Activated CD4-positive, alpha-beta memory T cell treated with anti-CD3 and anti-CD28 coated beads for 36 hours (primary cell): ENCODE results near the gene PRODH. TPM values are rescaled to one million over a fixed set of nuclear protein-coding genes. Genes with fewer than 3 reads are reported as not detected.
A peak's percentile ranks its signal among the peaks of the same experiment; 100 is the strongest.

ENCODE experiments used
- CTCF ChIA-PET: fragments of 350-600 bp; sonication (Branson Sonifier 250); formaldehyde crosslinking; loops from one replicate; lab custom pipeline; 2021; ENCODE audit warnings: antibody characterized with exemption, inconsistent platforms; lab: Charles Lee
- POLR2A ChIA-PET: fragments of 350-600 bp; sonication (Branson Sonifier 250); formaldehyde crosslinking; loops from one replicate; lab custom pipeline; 2021; ENCODE audit warnings: antibody characterized with exemption; lab: Charles Lee
- DNase-seq: peaks from one replicate; pipeline ENCODE4 v3.0.0-alpha.2; 2020
- H3K27ac Mint-ChIP-seq: one replicate; pipeline ENCODE4 v1.8.0; 2021; ENCODE audit warnings: mixed read lengths
- H3K27me3 Mint-ChIP-seq: one replicate; pipeline ENCODE4 v1.8.0; 2021; ENCODE audit warnings: mixed read lengths
- H3K36me3 Mint-ChIP-seq: one replicate; pipeline ENCODE4 v1.8.0; 2021; ENCODE audit warnings: mixed read lengths
- H3K4me1 Mint-ChIP-seq: one replicate; pipeline ENCODE4 v1.8.0; 2021; ENCODE audit warnings: low read depth, mixed read lengths
- H3K4me3 Mint-ChIP-seq: one replicate; pipeline ENCODE4 v1.8.0; 2021; ENCODE audit warnings: mild to moderate bottlenecking, mixed read lengths
- H3K9me3 Mint-ChIP-seq: one replicate; pipeline ENCODE4 v1.8.0; 2021; ENCODE audit warnings: mixed read lengths
- intact Hi-C: fragments of 100-400 bp; cut with micrococcal nuclease; formaldehyde crosslinking; loops from one replicate; pipeline ENCODE4 v1.15.1; 2023
- total RNA-seq, 2 experiments: library from RNA; stranded (reverse); gene quantifications; one replicate each; pipeline ENCODE4 v1.2.3, GENCODE V29; 2021

The PRODH gene, protein sequence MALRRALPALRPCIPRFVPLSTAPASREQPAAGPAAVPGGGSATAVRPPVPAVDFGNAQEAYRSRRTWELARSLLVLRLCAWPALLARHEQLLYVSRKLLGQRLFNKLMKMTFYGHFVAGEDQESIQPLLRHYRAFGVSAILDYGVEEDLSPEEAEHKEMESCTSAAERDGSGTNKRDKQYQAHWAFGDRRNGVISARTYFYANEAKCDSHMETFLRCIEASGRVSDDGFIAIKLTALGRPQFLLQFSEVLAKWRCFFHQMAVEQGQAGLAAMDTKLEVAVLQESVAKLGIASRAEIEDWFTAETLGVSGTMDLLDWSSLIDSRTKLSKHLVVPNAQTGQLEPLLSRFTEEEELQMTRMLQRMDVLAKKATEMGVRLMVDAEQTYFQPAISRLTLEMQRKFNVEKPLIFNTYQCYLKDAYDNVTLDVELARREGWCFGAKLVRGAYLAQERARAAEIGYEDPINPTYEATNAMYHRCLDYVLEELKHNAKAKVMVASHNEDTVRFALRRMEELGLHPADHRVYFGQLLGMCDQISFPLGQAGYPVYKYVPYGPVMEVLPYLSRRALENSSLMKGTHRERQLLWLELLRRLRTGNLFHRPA
- under 1 TPM in 1 of 2 experiments, not detected in 1; 0.56 TPM for total RNA-seq

- Mint-ChIP-seq H3K9me3 (no peaks in the 10 kb centered on the region), H3K27me3 (no peaks in the 10 kb centered on the region), H3K27ac (no peak within 1 kb of the TSS), H3K4me1 (no peaks in the 10 kb centered on the region), H3K36me3 (no peaks in the 10 kb centered on the region), H3K4me3 (no peak within 1 kb of the TSS)
- intact Hi-C loops: no loop called here
- DNase-seq: no peak
- CTCF ChIA-PET: no interaction called here
- POLR2A ChIA-PET: no interaction called here
Measured at GRCh38 chr22:18935889-18936529, at the start of gene PRODH. TSS of gene PRODH (minus strand) at chr22:18936293. CDS start at chr22:18936287, 6 bp downstream.

GRCh38 chr22:18985780-18986179, 49.7 kb upstream of the PRODH start:
- peaks cover 10% of the 10 kb centered on the region for H3K9me3 Mint-ChIP-seq
- no peaks in the 10 kb centered on the region for H3K4me1 Mint-ChIP-seq
- POLR2A ChIA-PET: no interaction called here
- no peaks in the 10 kb centered on the region for H3K36me3 Mint-ChIP-seq
- intact Hi-C loops: no loop called here
- peaks cover 2% of the 10 kb centered on the region for H3K27me3 Mint-ChIP-seq
- DNase-seq: no peak
- no peak overlapping the region for H3K27ac Mint-ChIP-seq
- no peak overlapping the region for H3K4me3 Mint-ChIP-seq
- CTCF ChIA-PET: no interaction called here

DNA sequence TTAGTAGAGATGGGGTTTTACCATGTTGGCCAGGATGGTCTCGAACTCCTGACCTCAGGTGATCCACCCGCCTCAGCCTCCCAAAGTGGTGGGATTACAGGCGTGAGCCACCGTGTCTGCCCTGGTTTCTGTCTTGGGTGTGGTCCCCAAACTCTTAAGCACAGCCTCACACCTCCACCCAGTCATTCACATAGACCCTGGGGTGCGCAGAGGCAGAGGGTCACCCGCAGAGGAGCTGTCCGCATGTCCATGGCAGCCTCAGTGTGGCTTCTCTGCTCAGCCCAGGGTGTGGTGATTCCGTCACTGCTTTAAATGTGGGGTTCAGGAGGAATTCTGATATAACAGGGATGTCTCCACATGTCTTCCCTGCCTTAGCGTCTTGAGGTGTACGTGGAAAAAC, 48.5 kb upstream of the PRODH start:
- intact Hi-C loops: no loop called here
- no peak overlapping the region for H3K27ac Mint-ChIP-seq
- POLR2A ChIA-PET: no interaction called here
- no peak for DNase-seq
- no peaks in the 10 kb centered on the region for H3K4me1 Mint-ChIP-seq
- no peaks in the 10 kb centered on the region for H3K36me3 Mint-ChIP-seq
- no peak overlapping the region for H3K4me3 Mint-ChIP-seq
- H3K9me3 Mint-ChIP-seq: peaks cover 13% of the 10 kb centered on the region
- CTCF ChIA-PET: no interaction called here
- H3K27me3 Mint-ChIP-seq: no peaks in the 10 kb centered on the region

DNA sequence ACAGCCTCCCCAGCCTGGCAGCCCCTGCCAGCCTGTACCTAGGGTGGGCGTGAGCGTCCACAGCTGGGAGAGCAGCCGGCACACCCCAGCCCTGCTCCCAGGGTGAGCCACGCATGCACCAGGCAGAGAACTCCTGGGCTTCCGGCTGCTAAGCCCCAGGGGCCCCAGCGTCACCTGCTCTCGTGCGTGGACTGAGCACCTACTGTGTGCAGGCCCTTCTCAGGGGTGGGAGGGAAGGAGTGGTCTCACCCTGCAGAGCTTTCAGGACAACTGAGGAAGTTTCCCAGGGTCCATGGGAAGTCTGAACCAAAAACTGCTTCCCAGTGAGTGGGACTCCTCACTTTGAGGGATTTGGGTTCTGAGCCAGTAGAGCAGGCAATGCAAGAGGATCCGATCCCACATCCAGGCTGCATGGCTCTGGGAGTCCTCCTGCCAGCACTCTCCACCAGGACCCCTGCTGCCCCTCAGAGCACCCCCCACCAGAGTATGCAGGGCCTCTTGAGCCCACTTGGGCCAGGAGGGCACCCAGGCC, 47.1 kb upstream of the PRODH start:
- Mint-ChIP-seq H3K27ac (no peak overlapping the region), H3K36me3 (no peaks in the 10 kb centered on the region), H3K4me3 (no peak overlapping the region), H3K9me3 (peaks cover 13% of the 10 kb centered on the region), H3K27me3 (no peaks in the 10 kb centered on the region), H3K4me1 (no peaks in the 10 kb centered on the region)
- intact Hi-C loops: no loop called here
- no peak for DNase-seq
- ChIA-PET CTCF (no interaction called here), POLR2A (no interaction called here)

DNA sequence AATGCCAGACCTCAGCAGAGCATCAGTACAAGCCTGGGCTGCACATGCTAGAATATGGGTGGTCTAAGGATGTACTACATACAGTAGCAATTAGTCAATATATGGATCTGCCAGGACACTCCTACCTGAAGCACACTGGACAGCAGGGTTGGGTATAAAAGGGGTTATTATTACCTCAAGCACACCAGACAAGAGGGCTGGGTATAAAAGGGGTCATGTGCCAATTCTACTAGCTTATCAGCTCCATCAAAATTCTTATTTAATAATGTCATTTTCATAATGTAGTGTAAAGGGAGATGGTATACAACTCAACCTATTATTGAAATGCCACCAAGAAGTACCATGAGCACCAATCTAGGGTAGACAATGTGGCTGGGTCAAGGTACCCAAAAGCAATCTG, 44.7 kb upstream of the PRODH start:
- DNase-seq: no peak
- CTCF ChIA-PET: no interaction called here
- intact Hi-C loops: no loop called here

DNA sequence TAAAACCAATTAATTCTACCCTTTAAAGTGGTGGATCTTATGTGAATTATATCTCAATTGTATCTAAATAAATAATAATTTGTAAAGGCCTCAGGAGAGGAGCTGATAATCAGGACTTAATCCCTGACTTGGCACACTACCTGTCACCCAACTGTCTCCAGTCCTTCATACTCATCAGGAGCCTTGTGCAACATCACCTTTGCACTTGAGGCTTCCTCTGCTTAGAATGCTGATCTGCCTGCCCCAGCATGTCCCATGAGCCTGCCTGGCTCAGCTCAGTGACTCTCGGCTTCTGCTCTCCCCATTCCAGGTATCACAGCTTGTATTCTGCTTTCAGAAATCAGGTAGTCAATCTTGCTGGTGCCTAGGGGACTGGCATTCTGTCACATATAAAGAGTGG, 43.9 kb upstream of the PRODH start:
- CTCF ChIA-PET: no interaction called here
- no peak for DNase-seq
- POLR2A ChIA-PET: no interaction called here
- Mint-ChIP-seq H3K27me3 (no peaks in the 10 kb centered on the region), H3K4me1 (no peaks in the 10 kb centered on the region), H3K36me3 (no peaks in the 10 kb centered on the region), H3K27ac (no peak overlapping the region), H3K9me3 (peaks cover 13% of the 10 kb centered on the region), H3K4me3 (no peak overlapping the region)
- intact Hi-C loops: no loop called here

More for the DNA sequence above, 44.7 kb upstream of the PRODH start:
- Mint-ChIP-seq H3K27ac (no peak overlapping the region), H3K4me3 (no peak overlapping the region), H3K9me3 (peaks cover 13% of the 10 kb centered on the region), H3K27me3 (no peaks in the 10 kb centered on the region), H3K4me1 (no peaks in the 10 kb centered on the region), H3K36me3 (no peaks in the 10 kb centered on the region)
- POLR2A ChIA-PET: no interaction called here

DNA sequence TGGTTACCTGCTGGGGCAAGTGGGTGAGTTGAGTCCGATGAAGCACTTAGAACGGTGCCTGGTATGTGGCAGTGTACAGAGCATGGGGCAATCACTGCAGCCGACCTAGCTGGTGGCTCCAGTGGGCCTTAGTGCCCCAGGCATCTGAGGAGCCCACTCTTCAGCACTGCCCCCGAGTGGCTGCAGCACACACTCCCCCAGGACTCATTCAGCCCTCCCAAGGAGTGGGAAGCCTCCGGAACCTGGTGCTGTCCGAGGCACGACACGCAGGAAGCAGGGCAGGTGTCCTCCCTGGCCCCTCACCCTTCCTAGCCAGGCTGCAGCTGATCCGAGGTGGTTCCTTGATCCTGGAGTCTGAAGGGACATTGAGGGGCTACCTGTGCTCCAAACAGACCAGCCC, 42.4 kb upstream of the PRODH start:
- Mint-ChIP-seq H3K27ac (no peak overlapping the region), H3K36me3 (no peaks in the 10 kb centered on the region), H3K9me3 (peaks cover 13% of the 10 kb centered on the region), H3K4me1 (no peaks in the 10 kb centered on the region), H3K4me3 (no peak overlapping the region), H3K27me3 (no peaks in the 10 kb centered on the region)
- POLR2A ChIA-PET: no interaction called here
- intact Hi-C loops: no loop called here
- no peak for DNase-seq
- CTCF ChIA-PET: no interaction called here

DNA sequence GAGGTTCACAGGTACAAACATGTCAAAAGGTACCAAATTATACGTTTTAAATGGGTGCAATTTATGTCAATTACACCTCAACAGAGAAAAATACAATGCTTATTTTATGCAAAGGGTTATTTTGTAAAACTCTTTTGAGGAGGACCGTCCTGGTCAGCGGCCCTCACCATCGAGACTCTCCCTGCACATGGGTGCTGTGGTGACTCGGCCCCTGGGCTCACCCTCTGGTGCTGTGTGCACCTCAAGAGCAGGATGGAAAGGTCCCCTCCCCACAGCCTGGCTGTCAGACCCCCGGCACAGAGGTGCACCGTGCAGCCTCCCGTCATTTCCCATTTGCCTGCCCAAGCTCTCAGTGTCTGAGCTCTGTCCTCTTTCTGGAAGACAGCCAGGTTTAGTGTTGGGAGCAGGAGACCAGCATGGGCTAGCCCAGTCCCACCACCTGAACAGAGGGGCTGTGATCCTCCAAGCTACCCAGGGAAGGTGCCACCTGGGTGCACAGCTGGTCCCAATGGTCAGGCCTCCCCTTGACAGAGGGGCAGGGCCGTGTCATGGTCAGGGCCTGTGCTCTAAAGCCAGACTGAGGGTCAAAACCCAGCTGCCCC, 41.8 kb upstream of the PRODH start:
- Mint-ChIP-seq H3K27ac (no peak overlapping the region), H3K9me3 (peaks cover 13% of the 10 kb centered on the region), H3K36me3 (no peaks in the 10 kb centered on the region), H3K27me3 (no peaks in the 10 kb centered on the region), H3K4me1 (no peaks in the 10 kb centered on the region), H3K4me3 (no peak overlapping the region)
- intact Hi-C loops: no loop called here
- DNase-seq: no peak
- ChIA-PET POLR2A (no interaction called here), CTCF (no interaction called here)

DNA sequence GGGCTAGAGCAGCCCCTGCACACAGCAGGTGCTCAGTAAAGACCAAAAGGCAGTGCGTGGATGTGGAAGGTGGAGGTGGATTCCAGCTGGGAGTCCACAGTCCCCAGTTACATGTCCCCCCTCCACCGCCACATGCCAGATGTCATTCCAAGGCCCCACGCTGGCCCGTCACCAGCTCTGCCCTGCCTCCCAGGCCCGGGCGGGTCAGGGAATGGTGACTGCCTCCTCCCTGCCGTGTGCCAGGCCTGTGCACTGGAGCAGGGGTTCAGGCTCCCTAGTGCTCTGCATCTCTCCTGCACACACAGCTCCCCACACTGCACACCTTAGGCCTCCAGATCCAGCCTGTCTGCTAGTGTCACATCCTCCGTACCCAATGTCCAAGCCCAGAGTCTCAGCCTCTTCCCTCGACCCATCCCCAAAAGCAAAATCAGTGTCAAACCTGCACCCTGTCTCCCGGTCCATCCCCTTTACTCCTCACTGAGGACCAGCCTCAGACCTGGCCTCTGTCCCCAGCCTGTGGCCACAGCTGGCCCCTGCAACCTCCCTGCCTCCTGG, 40.2 kb upstream of the PRODH start:
- no peak for DNase-seq
- H3K27me3 Mint-ChIP-seq: peaks cover 4% of the 10 kb centered on the region
- H3K36me3 Mint-ChIP-seq: no peaks in the 10 kb centered on the region
- no peak overlapping the region for H3K4me3 Mint-ChIP-seq
- no peaks in the 10 kb centered on the region for H3K4me1 Mint-ChIP-seq
- ChIA-PET POLR2A (no interaction called here), CTCF (no interaction called here)
- intact Hi-C loops: no loop called here
- H3K9me3 Mint-ChIP-seq: peaks cover 8% of the 10 kb centered on the region
- H3K27ac Mint-ChIP-seq: no peak overlapping the region

DNA sequence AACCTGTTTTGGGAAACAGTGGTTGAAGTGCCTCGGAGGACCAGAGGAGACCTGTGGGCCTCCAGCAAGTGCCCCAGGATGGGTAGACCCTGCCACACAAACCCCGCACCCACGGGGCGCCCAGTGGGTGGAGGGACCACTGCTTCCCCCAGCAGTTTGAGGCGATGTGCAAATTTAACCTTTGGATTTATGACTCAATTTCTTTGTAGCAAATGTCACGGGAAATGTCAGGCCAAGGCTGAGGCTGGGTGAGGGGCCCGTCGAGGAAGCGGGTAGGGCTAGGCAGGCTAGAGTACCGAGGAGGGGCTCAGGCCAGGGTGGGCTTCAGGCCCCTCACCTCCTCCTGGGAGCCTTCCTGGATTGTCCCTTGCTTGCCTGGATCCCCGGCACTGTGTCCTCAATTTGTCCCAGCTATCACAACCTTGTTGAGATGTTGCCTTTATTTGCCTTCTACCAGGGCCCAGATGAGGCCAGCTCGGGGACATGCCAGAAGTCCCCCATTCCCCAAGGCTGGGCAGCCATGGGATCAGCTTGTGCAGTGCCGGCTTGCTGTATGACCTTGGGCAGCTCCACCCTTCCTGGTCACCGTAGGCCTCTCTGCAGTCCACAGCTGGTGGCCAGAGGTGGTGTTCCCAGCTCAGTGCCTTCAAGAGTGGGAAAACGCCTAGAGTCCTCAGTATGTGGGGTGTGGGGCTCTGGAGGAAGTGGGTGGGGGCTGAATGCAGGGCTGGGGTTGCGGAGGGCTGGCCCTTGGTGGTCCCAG, 39.5 kb upstream of the PRODH start:
- CTCF ChIA-PET: no interaction called here
- POLR2A ChIA-PET: no interaction called here
- Mint-ChIP-seq H3K4me3 (no peak overlapping the region), H3K9me3 (peaks cover 1% of the 10 kb centered on the region), H3K27ac (no peak overlapping the region), H3K36me3 (no peaks in the 10 kb centered on the region), H3K4me1 (no peaks in the 10 kb centered on the region), H3K27me3 (peaks cover 4% of the 10 kb centered on the region)
- DNase-seq: no peak
- intact Hi-C loops: no loop called here

GRCh38 chr22:18974477-18975180, 38.5 kb upstream of the PRODH start:
- H3K4me3 Mint-ChIP-seq: no peak overlapping the region

More at GRCh38 chr22:18974477-18975180, 38.5 kb upstream of the PRODH start:
- H3K27me3 Mint-ChIP-seq: peaks cover 5% of the 10 kb centered on the region
- intact Hi-C loops: no loop called here
- H3K9me3 Mint-ChIP-seq: no peaks in the 10 kb centered on the region
- no peak for DNase-seq
- peak overlapping the region; percentile 11 for H3K27ac Mint-ChIP-seq
- CTCF ChIA-PET: no interaction called here
- H3K36me3 Mint-ChIP-seq: no peaks in the 10 kb centered on the region
- no peaks in the 10 kb centered on the region for H3K4me1 Mint-ChIP-seq
- POLR2A ChIA-PET: no interaction called here
